GM21390 (cell line): ENCODE measurements around the gene CELSR2.
A peak's percentile ranks its signal among the peaks of the same experiment; 100 is the strongest.

Experiments
- ATAC-seq: cut with Tn5 transposase; IDR thresholded peaks from one replicate; pipeline ENCODE4 v1.9.1; 2021; ENCODE audit not compliant: unreplicated experiment

Gene CELSR2

GRCh38 chr1:109263597-109264378 lies 14.4 kb downstream of the CELSR2 start:
- peak; percentile 78 for ATAC-seq

- no peak for ATAC-seq
These were observed 15.0 kb downstream of the CELSR2 start for GRCh38 chr1:109264379-109264755.

- ATAC-seq: no peak
These were observed 15.7 kb downstream of the CELSR2 start for GRCh38 chr1:109265016-109265415.

- ATAC-seq: no peak
These were observed 16.5 kb downstream of the CELSR2 start for GRCh38 chr1:109265741-109266330.

- no peak for ATAC-seq
These were observed 17.6 kb downstream of the CELSR2 start for GRCh38 chr1:109266965-109267364.

- ATAC-seq: no peak
These were observed 18.5 kb downstream of the CELSR2 start for GRCh38 chr1:109267743-109268300.

- ATAC-seq: no peak
These were observed 19.3 kb downstream of the CELSR2 start for GRCh38 chr1:109268431-109269211.

GRCh38 chr1:109269212-109269980 lies 20.1 kb downstream of the CELSR2 start:
- ATAC-seq: no peak

- no peak for ATAC-seq
These were observed 20.8 kb downstream of the CELSR2 start for GRCh38 chr1:109269981-109270622.

- no peak for ATAC-seq
These were observed 21.4 kb downstream of the CELSR2 start for GRCh38 chr1:109270623-109271317.

GRCh38 chr1:109271458-109271857 lies 22.1 kb downstream of the CELSR2 start:
- no peak for ATAC-seq

- ATAC-seq: no peak
These were observed 22.9 kb downstream of the CELSR2 start for GRCh38 chr1:109272021-109272799.

GRCh38 chr1:109272831-109273547 lies 23.6 kb downstream of the CELSR2 start:
- ATAC-seq: no peak

- no peak for ATAC-seq
These were observed 24.4 kb downstream of the CELSR2 start for GRCh38 chr1:109273570-109274288.

- ATAC-seq: no peak
These were observed 25.5 kb downstream of the CELSR2 start for GRCh38 chr1:109274533-109275476.

- ATAC-seq: no peak
These were observed 26.5 kb downstream of the CELSR2 start for GRCh38 chr1:109275706-109276345.
